Hippocampal formation (tissue), 2 donors: ENCODE results near the gene RGL1.
"Not testable (repeated sequence)": the region's sequence is repeated elsewhere in the genome, so short reads cannot be mapped to it uniquely, and the experiment has no call there.

ENCODE experiments used
- DNase-seq, 2 donors: peaks; one replicate each; lab custom pipeline; 2025; lab: John Stamatoyannopoulos, UW

Gene RGL1

DNA sequence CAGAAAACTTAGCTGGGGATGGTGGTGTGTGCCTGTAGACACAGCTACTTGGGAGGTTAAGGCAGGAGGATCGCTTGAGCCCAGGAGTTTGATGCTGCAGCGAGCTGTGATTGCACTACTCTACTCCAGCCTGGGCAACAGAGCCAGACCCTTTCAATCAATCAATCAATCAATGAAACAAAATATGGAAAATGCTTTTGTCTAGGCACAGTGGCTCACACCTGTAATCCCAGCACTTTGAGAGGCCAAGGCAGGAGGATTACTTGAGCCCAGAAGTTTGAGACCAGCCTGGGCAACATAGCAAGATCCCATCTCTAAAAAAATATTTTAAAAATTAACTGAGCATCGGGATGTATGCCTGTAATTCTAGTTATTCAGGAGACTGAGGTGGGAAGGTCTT, 19.0 kb upstream of the RGL1 start:
- not testable (repeated sequence) for DNase-seq

DNA sequence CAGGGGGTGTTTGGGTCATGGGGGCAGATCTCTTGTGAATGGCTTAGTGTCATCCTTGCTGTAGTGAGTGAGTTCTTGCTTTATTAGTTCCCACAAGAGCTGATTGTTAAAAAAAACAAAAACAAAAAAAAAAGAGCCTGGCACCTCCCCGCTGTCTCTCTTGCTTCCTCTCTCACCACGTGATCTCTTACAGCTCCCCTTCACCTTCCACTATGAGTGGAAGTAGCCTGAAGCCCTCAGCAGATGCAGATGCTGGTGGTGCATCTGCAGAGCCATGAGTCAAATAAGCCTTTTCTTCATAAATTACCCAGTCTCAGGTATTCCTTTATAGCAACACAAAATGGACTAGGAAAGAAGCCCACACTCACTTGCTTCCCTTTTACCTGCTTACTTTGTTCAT, 17.2 kb upstream of the RGL1 start:
- DNase-seq = no peak

DNA sequence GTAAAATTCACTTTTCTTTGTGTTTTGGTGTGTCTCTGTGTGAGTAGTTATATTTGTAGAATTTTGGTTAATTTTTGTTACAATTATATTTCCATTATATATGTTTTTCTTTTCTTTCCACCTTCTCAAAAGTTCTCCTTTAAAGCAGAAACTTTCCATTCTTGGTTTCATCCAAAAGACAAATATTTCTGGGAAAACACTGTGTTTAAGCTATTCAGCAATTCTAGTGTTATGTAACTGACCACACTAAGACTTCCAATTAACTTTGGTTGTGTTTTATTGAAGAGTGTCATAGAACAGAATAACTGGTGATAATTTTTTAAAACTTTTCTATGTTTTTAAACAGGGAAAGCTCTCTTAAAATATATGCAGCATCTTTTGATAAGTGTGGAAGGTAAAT, 13.6 kb upstream of the RGL1 start:
- DNase-seq = no peak

DNA sequence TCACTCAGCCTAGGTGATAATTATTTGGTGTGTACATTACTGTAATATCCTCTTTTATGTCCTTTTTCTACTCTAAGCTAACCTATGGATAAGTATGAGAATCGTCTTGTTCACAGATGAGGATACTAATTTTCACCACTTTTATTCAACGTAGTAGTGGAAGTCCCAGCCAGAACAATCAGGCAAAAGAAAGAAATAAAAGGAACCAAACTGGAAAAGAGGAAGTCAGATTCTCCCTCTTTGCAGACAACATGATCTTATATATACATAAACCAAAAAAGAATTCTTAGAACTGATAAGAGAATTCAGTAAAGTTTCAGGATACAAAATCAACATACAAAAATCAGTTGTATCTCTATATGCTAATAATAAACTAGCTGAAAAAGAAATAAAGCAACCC, 12.6 kb upstream of the RGL1 start:
- DNase-seq = no peak

DNA sequence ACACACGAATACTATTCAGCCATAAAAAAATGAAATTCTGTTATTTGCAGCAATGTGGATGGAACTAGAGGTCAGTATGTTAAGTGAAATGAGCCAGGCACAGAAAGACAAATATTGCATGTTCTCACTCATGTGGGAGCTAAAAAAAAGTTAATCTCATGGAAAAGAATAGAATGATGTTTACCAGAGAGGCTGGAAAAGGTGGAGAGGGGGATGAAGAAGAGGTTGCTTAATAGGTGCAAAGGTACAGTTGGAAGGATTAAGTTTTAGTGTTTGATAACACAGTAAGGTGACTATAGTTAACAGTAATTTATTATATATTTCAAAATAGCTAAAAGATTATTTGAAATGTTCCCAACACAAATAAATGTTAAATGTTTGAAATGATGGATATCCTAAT, 10.8 kb upstream of the RGL1 start:
- DNase-seq = no peak

DNA sequence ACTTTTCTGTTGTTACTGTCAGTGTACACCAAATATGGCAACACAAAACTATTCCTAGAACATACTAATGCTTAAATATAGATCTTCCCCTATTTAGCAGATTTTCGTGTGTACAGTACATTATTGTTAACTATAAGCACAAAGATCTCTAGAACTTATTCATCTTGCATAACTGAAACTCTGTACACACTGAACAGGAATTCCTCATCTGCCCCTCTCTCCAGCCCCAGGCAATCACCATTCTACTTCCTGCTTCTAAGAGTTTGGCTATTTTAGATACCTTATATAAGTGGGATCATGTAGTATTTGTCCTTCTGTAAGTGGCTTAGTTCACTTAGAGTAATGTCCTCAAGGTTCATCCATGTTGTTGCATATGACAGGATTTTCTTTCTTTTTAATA, 4.5 kb upstream of the RGL1 start:
- DNase-seq = no peak

DNA sequence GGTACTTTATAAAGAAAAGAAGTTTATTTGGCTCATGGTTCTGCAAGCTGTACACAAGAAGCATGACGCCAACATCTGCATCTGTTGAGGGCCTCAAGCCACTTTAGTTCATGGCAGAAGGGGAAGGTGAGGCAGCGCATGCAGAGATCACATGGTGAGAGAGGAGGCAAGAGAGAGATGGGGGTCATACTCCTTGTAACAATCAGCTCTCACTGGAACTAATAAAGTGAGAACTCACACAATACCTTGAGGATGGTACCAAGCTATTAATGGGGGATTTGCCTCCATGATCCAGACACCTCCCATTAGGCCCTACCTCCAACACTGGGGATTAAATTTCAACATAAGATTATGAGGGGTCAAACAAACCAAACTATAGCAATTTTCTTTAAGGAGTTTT, 3.3 kb upstream of the RGL1 start:
- DNase-seq = no peak

DNA sequence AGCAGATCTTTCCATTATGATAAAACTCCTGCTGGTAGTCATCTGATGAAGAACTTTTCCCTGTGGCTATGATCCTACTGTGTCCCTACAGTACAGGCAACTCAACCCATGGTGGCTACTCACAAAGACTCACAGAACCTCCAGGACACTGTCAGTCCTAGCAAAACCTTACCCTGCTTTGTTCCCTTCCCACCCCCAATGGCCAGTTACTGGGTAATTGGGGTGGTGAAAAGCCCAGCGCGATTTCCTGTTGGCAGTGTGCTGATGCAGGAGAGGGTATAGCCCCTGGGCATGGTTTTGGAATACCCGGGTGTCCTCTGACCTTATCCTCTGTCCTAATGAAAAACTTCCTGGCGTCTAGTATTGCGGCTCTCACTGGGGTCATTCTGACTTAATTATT, 533 bp upstream of the RGL1 start:
- no peak for DNase-seq

DNA sequence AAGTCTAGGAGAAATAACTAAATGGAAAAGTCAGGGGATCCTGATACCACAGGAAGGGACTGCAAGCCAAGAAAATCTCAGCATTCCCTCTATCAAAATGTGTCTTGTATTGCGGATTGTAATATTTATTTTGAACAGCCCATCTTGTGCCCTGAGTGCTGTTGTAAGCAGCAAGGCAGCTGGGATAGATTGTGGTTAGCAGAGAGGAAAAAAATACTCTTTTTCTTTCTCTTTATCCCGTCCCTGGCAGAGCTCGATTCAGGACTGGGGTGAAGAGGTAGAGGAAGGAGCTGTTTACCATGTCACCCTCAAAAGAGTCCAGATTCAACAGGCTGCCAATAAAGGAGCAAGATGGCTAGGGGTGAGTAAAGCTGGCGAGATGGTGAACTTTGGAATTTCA, 1.2 kb downstream of the RGL1 start:
- DNase-seq = no peak

DNA sequence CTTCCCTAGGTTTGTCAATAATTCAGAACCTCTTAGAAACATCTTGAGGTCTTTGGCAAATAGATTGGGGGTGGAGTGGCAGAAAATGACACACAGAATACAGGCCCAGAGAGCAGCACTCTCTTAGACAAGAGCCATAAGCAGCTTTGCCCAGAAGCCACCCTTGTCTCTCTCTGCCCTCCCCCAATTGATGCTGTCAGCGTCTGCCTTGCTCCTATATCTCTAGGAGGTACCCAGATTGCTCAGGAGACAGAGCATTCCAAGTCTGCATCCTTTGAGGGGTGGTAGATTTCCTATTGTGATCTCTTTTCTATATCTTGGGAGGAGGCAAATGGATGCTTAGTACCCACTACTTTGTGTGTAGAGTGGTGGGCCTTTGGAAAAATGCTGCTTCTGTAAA, 1.8 kb downstream of the RGL1 start:
- DNase-seq = no peak

DNA sequence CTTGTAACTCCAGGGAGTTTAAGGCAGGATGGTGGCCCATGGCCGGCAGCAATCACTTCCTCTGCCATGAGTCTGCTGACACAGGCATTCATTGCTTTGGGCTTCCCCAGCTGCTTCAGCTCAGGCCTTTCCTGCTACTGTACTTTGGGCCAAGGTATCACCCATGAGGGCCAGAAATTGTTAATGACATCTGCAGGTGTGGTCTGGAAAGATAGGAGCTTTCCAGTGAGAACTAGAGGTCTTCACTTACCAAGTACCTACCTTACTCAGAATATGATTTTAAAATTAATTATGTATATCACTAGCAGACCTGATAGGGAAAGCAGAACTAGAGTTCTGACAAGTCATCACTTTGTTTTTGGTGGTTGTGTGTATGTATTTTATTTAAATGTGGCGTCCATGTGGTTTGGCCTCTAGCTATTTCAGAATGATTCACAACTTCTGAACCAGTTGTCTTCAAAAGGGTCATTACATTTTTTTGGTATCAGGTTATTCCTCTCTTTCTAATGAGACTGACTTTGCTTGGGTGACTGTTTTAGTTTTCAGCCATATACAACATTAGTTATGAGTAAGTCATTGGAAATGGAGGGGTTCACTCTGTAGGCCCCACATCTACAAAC, 2.7 kb downstream of the RGL1 start:
- no peak for DNase-seq

DNA sequence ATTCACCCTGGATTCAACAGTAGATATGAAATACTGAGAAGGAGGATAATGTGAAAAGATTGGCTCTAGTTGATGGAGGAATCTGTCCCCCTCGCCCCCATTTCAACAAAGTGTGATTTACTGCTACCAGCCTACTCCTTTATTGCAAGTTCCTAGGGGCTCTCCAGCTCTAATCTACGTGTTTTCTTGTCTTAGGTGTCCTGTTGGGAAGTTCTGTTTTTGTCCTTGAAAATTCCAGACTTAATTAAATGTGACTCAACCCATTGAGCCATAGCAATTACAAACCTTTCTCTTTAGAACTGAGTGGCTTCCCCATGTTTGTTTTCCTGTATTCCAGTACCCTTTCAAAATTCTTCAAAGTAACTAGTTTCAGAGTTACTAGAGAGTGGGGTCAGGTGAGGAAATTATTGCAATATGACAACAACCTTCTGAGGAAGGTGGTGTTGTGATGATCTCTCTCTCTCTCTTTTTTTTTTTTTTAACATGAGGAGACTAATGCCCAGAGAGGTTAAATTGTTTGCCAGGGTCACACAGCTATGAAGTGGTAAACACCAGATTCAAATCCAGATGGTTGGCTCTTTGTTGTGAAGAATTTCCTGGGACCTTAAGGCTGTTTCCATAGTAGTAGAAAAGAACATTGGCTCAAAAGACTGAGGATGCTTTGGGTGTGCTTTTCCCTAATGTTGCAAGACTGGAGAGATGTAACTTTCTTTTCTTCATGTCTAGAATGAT, 3.5 kb downstream of the RGL1 start:
- no peak for DNase-seq

DNA sequence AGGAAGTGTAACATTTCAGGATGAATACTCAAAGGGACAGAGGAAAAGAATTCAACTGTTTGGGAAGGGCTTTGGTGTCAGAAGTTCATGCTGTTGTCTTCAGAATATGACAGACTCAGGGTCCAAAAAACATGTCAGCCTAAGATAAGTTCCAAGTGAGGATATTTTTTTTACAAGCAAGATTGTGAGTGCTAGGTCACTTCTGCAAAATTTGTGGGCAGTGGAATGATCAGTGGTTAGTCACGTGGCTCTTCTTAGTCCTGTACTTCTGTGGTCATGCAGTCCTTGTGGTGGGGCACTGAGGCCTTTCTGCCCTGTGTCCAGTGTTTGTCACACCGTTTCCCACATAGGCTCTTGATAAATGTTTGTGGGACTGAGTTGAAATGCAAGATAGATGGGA, 5.2 kb downstream of the RGL1 start:
- no peak for DNase-seq

DNA sequence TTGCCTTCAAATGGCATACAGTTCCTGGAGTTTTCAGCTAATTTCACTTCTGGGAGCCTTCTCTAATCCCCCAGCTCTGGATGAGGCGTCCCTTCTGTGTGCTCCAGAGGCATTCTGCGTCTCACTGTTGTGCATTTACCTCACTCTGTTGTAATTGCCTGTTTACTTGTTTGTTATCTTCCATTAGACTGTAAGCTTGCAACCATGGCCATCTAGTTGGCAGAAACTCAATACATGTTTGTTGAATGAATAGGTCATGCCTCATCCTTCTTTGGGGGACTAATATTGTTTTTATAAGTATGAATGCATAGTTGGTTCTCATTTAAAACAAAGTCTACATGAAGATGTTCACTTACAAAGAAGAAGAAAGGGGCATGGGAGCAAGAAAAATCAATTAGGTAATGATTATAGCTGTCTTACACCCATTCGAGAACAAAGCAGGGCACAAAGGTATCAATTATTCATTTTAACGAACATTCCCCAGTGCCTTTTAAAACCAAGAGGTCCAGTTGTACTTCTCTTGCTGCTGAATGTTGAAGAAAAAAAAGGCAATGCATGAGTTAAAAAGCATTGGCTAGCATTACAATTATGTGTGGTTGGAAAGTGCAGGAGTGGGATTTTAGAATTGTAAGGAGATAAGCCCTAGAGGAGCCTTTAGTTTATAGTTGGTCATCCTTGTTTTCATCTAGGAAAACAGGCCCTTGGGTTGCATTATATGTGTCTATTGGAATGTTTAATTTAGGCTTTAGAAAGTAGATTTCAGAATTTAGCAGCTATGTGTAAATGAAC, 6.0 kb downstream of the RGL1 start:
- no peak for DNase-seq

DNA sequence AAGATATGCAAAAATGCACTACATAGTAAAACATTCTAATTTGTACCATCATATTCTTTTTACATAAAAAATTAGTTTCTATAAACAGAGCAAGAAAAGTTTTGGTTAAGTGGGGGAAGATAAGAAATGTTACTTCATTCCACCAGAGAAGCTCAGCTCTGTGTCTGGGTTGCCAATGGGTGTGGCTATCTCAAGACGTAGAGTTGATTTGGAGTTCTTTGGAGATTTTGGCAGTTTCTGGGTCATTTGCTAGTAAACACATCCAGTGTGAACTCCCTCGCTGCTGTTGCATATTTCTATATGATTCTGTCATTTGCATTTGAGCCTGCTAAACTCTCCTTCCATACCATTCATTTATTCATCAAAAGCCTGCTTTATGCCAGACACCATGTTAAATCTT, 7.2 kb downstream of the RGL1 start:
- DNase-seq = no peak

DNA sequence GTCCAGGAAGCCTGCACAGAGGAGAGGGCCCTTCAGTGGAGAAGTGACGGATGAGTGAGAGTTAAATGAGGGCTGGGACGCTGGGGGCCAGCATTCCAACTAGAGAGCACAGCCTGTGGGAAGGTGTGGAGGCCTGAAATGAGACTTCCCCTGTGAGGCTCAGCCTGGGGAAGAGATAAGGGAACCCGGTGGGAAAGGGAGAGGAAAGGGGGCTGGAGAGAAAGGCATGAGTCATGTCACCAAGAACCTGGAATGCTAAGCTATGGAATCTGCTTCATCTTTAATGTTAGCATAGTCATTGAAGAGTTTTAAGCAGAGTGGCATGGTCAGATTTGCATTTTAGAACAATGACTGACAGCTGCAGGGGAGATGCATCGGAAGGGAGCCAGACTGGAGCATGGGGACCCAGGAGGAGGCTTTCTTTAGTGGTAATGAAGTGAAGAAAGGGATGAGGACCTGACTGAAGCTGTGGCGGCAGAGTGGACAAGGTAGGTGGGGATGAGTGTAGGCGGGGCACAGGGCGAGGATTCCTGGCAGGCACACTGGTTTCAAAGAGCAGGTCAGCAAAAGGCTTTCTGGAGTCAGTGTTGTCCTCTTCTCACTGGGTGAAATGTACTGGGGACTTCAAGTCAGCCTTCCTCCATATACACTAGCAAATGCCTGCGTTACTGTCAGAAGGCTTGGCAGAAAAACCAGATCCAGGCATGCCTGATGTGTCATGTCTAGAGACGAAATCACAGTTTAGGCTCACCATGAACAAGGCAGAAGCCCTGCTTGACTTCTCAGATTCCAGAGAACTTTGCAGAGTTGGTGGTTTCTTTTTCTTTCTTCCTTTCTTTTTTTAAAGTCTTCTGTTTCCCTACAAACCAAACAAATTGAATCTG, 8.0 kb downstream of the RGL1 start:
- DNase-seq = no peak

DNA sequence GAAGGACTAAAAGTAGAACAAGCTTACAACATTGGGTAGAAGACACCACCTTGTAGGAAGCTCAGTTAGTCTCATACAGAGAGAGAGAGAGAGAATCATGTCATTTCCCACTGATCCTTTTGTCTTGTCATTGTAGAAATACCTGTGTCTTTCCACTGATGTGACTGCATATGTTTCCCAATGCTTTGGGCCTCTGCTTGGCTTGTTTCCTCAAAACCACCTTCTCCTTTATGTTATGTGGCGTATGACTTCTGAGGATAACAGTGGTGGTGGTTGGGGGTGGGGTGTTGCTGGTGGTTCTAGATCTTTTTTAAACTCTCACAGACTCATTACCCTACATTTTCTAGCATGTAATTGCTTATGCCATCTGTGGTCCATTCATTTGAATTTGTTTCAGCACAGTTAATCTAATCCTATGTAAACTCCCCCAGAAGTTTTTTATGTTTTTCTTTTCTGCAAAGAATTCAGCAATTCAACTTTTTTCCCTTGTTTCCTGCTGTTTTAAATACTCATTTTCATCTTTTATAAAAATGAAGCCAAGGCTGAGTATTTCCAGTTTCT, 9.3 kb downstream of the RGL1 start:
- DNase-seq = no peak

DNA sequence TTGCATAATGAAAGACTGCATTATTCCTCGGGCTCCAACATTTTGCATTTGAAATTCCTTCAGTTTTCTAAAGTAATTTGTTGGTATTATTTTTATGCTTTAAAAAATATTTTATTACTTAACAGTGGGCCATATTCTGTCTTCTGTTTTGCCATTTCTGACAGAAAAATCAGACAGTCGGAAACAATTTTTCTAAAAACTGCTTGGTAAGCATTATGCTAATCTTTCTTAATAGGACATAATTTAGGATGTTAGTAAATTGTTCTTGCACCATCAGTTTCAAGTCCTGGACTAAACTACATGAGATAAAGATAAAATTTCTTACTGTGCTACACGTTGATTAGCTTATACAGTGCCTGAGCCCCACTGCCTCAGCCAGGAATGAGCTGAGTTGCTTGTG, 11.2 kb downstream of the RGL1 start:
- no peak for DNase-seq

DNA sequence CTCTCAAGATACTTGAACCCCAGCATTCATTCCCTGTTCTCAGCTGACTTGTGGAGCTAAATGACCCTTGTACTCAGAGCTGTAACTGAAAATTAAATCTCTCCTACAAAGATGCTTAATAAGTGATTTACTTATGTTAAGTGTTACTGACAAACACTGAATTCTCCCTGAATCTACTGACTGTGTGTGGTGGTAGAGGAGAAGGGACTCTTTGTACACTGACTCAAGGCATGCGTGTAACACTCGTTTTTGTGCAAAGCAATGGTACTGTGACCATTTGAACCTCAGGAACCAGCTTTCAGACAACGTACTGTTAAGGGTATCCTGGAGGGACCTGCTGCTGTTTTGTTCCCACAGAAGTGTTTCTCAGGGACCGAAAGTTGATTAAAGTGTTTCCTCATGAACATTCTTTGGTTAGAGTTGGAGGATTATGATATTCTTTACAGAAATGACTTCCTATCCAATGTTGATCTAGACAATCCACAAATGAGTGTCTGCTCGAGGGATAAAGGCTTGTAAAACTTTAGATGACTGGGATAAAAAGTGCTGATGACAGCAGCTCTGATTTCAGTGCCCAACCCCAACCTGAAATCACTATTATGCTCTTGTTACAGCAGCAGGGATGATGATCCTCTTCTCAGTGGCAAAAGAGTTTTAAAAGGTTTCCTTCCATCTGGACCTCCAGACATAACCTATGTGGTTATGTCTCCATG, 12.8 kb downstream of the RGL1 start:
- DNase-seq = peak in 1 of 2 donors; percentile 35

DNA sequence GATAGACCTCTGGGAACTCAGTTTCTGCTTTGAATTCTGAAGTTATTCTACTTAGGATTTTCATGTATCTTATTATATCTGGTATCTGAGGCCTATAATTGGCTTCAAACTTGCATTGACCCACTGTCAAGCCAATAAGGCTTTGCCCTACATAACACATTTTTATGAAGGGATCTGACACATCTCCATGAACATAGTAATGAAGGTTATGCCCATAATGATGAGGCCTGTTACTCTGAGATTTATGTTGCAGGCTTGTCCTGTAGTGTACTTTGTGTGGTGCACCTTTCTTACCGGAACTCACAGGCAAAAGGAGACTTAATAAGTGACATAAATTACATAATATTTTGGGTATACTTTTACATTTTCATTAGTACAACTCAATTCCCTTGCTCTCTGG, 14.1 kb downstream of the RGL1 start:
- DNase-seq = no peak

DNA sequence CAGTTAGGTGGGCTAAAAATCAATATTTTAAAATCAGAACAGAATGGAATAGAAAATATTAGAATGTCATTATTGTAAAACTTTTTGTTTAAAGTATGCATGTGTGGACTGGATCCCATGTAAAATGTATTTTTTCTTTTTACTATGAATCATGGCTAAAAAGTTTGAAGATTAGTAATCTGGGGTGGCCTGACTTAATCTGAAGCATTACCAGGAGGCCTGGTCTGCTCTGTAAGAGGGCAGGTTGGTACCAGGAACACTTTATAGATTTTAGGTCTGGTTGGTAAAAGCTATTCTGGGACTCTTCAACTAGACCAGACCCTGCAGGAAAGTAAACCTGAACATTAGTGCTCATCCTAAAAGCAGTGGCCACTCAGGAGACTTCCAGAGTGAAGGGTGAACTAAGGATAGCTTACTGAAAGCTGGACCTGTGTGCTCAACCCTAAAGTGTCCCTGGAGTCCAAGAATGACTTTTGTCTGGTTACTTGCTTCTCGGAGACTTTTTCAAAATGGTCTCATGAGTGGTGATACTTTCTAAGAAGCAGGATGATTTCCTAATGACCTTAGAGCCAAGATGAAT, 16.5 kb downstream of the RGL1 start:
- DNase-seq = no peak
